ENCODE measurements around the gene TRAPPC5. TPM values are rescaled to one million over a fixed set of nuclear protein-coding genes. Genes with fewer than 3 reads are reported as not detected.

Gene TRAPPC5
- total RNA-seq, 1 donor from 2014 or later, result 75.3 TPM

DNA sequence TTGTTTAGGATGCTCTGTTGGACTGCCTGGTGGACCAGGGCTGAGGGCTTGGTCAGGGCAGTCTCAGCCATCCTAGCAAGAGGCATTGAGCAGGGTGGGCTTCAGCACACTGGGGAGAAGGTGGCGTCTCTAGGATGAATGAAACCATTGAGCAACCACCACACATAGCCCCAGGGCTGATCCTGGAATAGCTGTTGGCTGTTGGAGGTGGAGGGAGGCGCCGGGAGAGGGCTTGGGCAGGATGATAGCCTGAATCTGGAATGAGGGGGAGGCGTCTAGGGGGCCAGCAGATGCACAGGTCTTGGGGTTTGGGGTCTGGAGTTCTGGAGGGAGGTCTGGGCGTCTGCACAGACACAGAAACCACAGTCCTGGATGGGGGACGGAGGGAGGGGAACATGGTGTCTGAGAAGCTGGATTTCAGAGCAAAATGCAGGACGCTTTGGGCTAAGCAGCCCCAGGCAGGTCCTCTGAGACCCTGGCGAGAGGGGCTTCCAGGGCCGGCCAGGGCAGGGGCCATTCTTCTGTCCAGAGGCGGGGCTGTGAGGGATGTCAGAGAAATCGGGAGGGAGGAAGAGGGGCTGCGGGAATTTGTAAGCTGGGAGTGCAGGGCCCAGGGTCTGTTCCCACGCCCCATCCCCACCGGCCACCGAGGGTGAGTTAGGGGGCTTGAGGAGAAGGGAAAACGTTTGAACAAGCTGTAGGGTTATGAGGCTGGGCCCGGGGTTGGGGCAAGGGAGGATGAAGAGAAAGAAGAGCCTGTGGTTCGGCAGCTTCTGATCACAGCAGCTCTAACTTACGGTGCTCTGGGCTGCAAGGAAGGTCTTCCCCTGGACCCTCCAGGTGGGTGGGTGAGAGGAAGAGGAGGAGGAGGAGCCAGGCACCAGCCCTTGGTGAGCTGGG is 5.2 kb downstream of the TRAPPC5 start:
- TF ChIP-seq, protein P1, sequence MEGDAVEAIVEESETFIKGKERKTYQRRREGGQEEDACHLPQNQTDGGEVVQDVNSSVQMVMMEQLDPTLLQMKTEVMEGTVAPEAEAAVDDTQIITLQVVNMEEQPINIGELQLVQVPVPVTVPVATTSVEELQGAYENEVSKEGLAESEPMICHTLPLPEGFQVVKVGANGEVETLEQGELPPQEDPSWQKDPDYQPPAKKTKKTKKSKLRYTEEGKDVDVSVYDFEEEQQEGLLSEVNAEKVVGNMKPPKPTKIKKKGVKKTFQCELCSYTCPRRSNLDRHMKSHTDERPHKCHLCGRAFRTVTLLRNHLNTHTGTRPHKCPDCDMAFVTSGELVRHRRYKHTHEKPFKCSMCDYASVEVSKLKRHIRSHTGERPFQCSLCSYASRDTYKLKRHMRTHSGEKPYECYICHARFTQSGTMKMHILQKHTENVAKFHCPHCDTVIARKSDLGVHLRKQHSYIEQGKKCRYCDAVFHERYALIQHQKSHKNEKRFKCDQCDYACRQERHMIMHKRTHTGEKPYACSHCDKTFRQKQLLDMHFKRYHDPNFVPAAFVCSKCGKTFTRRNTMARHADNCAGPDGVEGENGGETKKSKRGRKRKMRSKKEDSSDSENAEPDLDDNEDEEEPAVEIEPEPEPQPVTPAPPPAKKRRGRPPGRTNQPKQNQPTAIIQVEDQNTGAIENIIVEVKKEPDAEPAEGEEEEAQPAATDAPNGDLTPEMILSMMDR (IDR thresholded peaks at IDR 0.05), result no peak
- H3K9me3 ChIP-seq, result no peaks in the 10 kb centered on the region

DNA sequence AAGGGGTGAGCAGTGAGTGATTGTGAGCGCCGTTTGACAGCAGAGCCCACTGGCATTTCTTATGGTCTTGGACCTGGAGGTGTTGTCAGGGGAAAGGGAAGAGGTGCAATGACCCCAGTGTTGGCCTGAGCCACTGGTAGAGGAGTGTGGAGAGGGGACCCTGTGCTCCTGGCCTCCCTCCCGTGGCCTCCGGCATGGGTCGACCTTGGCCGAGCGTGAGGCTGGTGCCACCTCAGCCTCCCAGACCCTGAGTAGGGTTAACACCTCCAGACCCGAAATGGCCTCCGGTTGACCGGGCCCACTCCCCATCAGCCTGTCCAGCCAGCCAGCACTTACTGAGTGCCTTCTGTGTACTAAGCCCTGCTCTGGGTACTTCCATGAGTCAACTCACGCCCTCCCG is 6.5 kb downstream of the TRAPPC5 start:
- Histone ChIP-seq H3K9me3 (no peaks in the 10 kb centered on the region), H3K36me3 (peaks cover 31% of the 10 kb centered on the region), H3K4me1 (peaks cover 2% of the 10 kb centered on the region), H3K27ac (no peak overlapping the region), H3K4me3 (no peak overlapping the region), H3K27me3 (ENCODE audit: low read depth) (peaks cover 10% of the 10 kb centered on the region)
- TF ChIP-seq, protein P1 (IDR thresholded peaks at IDR 0.05), result no peak
- DNase-seq (no peak), ATAC-seq (no peak)
- intact Hi-C loops (cut with DNase I), result no loop called here

More for the DNA sequence above, 5.2 kb downstream of the TRAPPC5 start:
- H3K27me3 ChIP-seq (ENCODE audit: low read depth), result peaks cover 10% of the 10 kb centered on the region
- H3K4me3 ChIP-seq, result no peak overlapping the region
- no peak overlapping the region for H3K27ac ChIP-seq
- intact Hi-C loops (cut with DNase I), result no loop called here
- peaks cover 34% of the 10 kb centered on the region for H3K36me3 ChIP-seq
- peaks cover 7% of the 10 kb centered on the region for H3K4me1 ChIP-seq
- DNase-seq, result no peak
- no peak for ATAC-seq

DNA sequence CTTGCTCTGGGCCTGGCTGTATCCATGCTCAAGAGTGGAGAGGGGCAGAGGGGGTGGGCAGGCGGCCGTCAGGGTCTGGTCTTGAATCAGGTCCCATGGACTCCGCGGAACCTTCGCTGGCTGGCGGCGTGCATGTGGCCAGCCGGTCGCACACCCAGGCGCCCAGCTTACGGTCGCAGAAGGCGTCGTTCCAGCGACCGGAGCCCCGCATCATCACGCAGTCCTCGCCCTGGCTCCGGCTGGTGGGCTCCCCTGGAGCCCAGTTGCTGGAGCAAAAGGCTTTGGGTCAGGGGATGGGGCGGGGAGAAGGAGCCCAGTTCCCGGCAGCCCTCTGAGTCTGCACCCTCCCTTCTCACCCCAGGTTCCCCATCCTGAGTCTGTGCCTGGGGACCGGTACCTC is 8.5 kb downstream of the TRAPPC5 start:
- intact Hi-C loops (cut with DNase I), result no loop called here
- no peaks in the 10 kb centered on the region for H3K4me1 ChIP-seq
- no peaks in the 10 kb centered on the region for H3K9me3 ChIP-seq
- H3K36me3 ChIP-seq, result peaks cover 12% of the 10 kb centered on the region
- H3K4me3 ChIP-seq, result no peak overlapping the region
- no peak for DNase-seq
- peaks cover 10% of the 10 kb centered on the region for H3K27me3 ChIP-seq (ENCODE audit: low read depth)
- no peak for ATAC-seq
- H3K27ac ChIP-seq, result no peak overlapping the region
- TF ChIP-seq, protein P1 (IDR thresholded peaks at IDR 0.05), result no peak

DNA sequence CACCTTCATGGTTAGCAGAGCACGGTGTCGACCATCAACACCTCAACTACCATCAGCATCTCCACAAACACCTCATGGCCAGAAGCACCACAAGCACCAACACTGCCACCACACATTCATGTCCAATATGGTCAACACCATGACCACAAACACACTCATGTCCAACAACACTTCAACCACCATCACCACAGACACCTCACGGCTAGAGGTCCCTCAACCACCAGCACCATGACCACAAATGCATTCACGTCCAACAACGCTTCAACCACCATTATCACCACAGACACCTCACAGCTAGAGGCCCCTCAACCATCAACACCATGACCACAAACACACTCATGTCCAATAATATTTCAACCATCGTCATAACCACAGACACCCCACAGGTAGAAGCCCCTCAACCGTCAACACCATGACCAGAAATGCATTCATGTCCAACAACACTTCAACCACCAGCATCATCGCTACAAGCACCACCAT is 10.2 kb downstream of the TRAPPC5 start:
- ATAC-seq (no peak), DNase-seq (no peak)
- Histone ChIP-seq H3K27me3 (ENCODE audit: low read depth) (peaks cover 10% of the 10 kb centered on the region), H3K9me3 (no peaks in the 10 kb centered on the region), H3K36me3 (no peaks in the 10 kb centered on the region), H3K4me1 (no peaks in the 10 kb centered on the region), H3K27ac (no peak overlapping the region), H3K4me3 (no peak overlapping the region)
- TF ChIP-seq, protein P1 (IDR thresholded peaks at IDR 0.05), result no peak
- intact Hi-C loops (cut with DNase I), result no loop called here

DNA sequence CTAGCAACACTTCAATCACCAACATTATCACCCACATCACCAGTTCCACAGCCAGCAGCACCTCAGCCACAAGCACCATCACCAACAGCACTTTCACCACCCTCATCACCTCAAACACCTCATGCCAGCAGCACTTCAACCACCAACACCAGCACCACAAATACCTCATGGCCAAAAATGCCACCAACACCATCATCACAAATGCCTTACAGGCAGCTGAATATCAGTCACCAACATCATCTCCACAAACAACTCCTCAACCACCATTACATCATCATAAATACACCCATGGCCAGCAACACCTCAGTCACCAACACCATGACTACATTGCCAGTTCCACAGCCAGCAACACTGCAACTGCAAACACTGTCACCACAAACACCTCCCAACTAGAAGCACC is 10.9 kb downstream of the TRAPPC5 start:
- Histone ChIP-seq H3K27me3 (ENCODE audit: low read depth) (peaks cover 12% of the 10 kb centered on the region), H3K36me3 (no peaks in the 10 kb centered on the region), H3K4me1 (no peaks in the 10 kb centered on the region), H3K27ac (no peak overlapping the region), H3K9me3 (no peaks in the 10 kb centered on the region), H3K4me3 (no peak overlapping the region)
- DNase-seq (no peak), ATAC-seq (no peak)
- intact Hi-C loops (cut with DNase I), result no loop called here
- TF ChIP-seq, protein P1 (IDR thresholded peaks at IDR 0.05), result no peak
